NOMO-1 (cell line): ENCODE measurements around the gene TMEM120A.

Source experiments
- DNase-seq, 2 experiments: peaks; one replicate each; lab custom pipeline; 2025; ENCODE audit not compliant: unreplicated experiment in 2 of 2; lab: John Stamatoyannopoulos, UW

The TMEM120A gene

GRCh38 chr7:75961218-75961617 is 33.2 kb downstream of the TMEM120A start:
- DNase-seq: no peak

DNA sequence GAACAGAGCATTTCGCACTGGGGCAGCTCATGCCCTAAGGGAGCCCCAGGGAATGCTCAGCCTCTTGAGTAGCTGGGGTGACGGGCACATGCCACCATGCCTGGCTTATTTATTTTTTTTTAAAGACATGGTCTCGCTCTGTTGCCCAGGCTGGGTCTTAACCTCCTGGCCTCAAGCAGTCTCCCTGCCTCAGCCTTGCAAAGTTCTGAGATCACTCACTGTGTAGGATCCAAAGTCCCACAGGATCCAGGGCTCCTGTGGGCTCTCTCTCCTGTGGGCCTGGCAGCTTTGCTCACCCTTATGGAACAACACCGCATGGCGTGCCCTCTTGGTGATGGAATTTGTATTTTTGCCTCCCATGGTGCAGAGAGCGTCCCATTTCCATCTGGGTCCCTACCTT is 34.0 kb downstream of the TMEM120A start:
- no peak for DNase-seq

GRCh38 chr7:75958802-75959543 is 35.4 kb downstream of the TMEM120A start:
- no peak for DNase-seq

- DNase-seq: no peak
These were observed 37.2 kb downstream of the TMEM120A start for GRCh38 chr7:75957021-75957736.

GRCh38 chr7:75955331-75955955 is 39.0 kb downstream of the TMEM120A start:
- no peak for DNase-seq

DNA sequence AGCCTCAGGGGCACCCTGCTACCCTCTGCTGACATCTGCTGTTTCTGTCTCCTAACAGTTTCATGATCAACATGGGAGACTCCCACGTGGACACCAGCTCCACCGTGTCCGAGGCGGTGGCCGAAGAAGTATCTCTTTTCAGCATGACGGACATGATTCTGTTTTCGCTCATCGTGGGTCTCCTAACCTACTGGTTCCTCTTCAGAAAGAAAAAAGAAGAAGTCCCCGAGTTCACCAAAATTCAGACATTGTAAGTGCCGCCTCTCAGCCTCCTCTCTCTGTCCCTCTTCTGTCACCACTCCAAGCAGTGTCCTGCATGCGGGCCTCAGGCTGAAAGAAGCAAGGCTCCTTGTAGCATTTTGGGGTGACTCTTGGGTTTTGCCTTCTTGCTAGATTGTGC is 40.5 kb downstream of the TMEM120A start:
- DNase-seq: peak; percentile 71 to 96

DNA sequence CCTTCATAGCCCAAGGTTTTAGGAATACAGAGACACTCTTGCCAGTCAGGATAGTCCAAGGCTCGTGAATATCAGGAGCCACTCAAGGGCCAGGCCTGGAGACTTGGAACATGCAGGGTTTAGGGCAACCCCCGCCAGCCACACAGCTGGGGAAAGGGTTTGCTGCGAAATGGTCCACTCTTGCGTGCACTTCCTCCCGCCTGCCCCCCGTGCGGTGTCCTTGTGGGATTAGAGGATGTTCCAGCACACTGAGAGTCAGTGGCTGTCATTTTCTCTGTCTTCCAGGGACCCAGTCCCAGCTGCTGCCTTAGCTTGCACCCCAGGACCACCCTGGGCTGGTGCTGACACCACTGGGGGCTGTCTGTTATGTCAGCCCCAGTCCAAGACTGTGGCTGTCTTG is 41.0 kb downstream of the TMEM120A start:
- DNase-seq: peak in 1 of 2 experiments; percentile 27

- DNase-seq: peak; percentile 94 to 100
These were observed 42.9 kb downstream of the TMEM120A start for GRCh38 chr7:75951506-75951905.

GRCh38 chr7:75950111-75950681 is 44.2 kb downstream of the TMEM120A start:
- peak; percentile 46 to 84 for DNase-seq

DNA sequence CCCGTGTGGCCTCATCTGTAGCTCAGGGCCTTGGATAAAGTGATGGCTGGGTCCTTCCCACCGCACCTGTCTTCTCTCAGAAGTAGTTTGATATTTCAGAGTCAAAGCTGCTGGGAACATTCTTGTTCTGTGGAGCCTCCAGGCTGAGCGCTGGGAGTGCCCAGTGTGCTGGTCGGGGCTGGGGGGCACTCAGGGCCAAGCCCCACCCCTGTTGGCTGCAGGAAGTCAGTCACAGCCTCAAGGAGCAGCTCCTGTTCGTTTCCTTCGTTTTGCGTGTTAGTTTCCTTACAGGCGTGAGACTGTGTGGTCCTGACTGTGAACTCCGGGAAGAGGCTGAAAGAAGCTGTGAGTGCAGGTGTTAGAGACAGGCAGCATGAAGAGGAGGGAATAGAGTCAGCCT is 46.2 kb downstream of the TMEM120A start:
- no peak for DNase-seq

DNA sequence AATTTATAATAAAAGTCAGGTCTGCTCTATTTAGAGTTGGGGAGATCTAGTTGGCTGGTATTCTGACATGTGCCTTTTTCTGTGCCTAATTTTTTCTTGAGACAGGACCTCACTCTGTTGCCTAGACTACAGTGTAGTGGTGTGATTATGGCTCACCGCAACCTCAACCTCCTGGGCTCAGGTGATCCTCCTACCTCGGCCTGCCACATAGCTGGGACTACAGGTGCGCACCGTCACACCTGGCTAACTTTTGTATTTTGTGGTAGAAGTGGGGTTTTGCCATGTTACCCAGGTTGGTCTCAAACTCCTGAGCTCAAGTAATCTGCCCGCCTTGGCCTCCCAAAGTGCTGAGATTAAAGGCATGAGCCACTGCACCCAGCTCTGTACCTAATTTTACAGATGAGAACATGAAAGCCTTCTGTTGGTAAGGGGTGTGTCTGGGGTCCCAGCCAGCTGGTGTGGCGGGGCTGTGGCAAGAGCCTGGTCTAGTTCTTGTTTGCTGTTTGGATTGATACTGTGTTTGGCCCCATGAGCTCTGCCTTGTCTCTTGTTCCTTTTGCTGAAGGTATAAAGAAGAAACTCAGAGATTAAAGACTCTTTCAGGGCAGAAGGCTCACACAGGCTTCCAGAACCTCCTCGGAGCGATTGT is 48.1 kb downstream of the TMEM120A start:
- DNase-seq: no peak

GRCh38 chr7:75945297-75946168 is 48.9 kb downstream of the TMEM120A start:
- DNase-seq: peak; percentile 93 to 99

GRCh38 chr7:75944507-75944906 is 49.9 kb downstream of the TMEM120A start:
- DNase-seq: no peak

- DNase-seq: no peak
These were observed 50.5 kb downstream of the TMEM120A start for GRCh38 chr7:75943864-75944263.

GRCh38 chr7:75938921-75939320 is 55.5 kb downstream of the TMEM120A start:
- no peak for DNase-seq

DNA sequence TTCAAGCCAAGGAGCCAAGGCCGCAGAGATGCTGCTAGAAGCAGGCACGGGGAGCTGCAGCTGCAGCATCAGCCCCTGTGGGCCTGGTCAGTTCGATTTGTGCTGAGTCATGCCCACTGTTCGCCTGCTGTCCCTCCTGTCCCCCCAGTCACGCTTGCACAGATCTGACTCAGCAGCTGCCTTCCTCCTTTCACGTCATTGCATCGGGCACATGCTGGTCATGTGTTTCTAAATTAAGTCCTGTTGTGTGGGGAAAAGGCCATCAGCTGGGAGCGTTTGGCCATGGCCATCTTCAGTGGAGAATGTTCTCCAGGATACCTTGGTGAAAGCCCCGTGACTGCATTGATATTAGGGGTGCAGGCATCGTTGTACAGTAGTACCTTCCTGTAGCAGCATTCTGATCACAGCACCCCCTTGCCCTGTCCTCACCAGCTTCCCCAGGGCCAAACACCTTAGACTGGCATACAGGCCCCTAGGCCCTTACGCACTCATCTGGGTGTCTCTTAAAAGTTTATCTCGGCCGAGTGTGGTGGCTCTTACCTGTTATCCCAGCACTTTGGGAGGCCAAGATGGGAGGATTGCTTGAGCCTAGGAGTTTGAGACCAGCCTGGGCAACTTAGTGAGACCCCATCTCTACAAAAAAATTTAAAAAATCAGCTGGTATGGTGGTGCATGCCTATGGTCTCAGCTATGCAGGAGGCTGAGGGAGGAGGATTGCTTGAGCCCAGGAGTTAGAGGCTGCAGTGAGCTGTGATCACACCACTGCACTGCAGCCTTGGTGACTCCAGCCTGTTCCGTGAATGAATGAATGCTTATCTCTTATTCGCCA is 56.2 kb downstream of the TMEM120A start:
- DNase-seq: no peak
